Calu3 (cell line): ENCODE measurements around the gene GBF1. TPM values are rescaled to one million over a fixed set of nuclear protein-coding genes. Genes with fewer than 3 reads are reported as not detected.
A peak's percentile ranks its signal among the peaks of the same experiment; 100 is the strongest.

Source experiments
- BruUV-seq: library from RNA; stranded (reverse); fragments of 400-500 nt; replicated peaks from 2 replicates; lab custom pipeline; 2021; lab: Mats Ljungman, UMichigan
- CTCF ChIA-PET: fragments of 300-600 bp; sonication (Branson Sonifier 250); formaldehyde crosslinking; loops from one replicate; lab custom pipeline; 2022; ENCODE audit warnings: antibody characterized with exemption; lab: Charles Lee
- DNase-seq: peaks from one replicate; pipeline ENCODE4 v3.0.0; 2022
- H3K27ac Mint-ChIP-seq: one replicate; pipeline ENCODE4 v1.8.0; 2022; ENCODE audit warnings: mixed read lengths; ENCODE audit not compliant: unreplicated experiment
- H3K27me3 Mint-ChIP-seq: one replicate; pipeline ENCODE4 v1.8.0; 2022; ENCODE audit warnings: mixed read lengths; ENCODE audit not compliant: unreplicated experiment
- H3K36me3 Mint-ChIP-seq: one replicate; pipeline ENCODE4 v1.8.0; 2022; ENCODE audit warnings: mild to moderate bottlenecking, moderate library complexity, mixed read lengths; ENCODE audit not compliant: insufficient read depth, unreplicated experiment
- H3K4me1 Mint-ChIP-seq: one replicate; pipeline ENCODE4 v1.8.0; 2022; ENCODE audit warnings: mild to moderate bottlenecking, low read depth, mixed read lengths; ENCODE audit not compliant: unreplicated experiment
- H3K4me3 Mint-ChIP-seq: one replicate; pipeline ENCODE4 v1.8.0; 2022; ENCODE audit warnings: mild to moderate bottlenecking, low read depth, moderate library complexity, mixed read lengths; ENCODE audit not compliant: unreplicated experiment
- H3K9me3 Mint-ChIP-seq: one replicate; pipeline ENCODE4 v1.8.0; 2022; ENCODE audit warnings: low read depth, mixed read lengths; ENCODE audit not compliant: unreplicated experiment
- CTCF ChIP-seq: fragments of 200-600 bp; IDR thresholded peaks from one replicate; pipeline ENCODE4 v1.8.0; 2022; ENCODE audit warnings: antibody characterized with exemption; ENCODE audit not compliant: unreplicated experiment
- intact Hi-C: fragments of 100-400 bp; cut with micrococcal nuclease; formaldehyde crosslinking; loops from one replicate; pipeline ENCODE4 v1.10.0; 2022; ENCODE audit not compliant: unreplicated experiment
- total RNA-seq: library from RNA; stranded (reverse); gene quantifications from 2 replicates; pipeline ENCODE4 v1.2.3, GENCODE V29; 2022

The GBF1 gene
- total RNA-seq, 1 experiment from 2014 or later, result 36.1 TPM

DNA sequence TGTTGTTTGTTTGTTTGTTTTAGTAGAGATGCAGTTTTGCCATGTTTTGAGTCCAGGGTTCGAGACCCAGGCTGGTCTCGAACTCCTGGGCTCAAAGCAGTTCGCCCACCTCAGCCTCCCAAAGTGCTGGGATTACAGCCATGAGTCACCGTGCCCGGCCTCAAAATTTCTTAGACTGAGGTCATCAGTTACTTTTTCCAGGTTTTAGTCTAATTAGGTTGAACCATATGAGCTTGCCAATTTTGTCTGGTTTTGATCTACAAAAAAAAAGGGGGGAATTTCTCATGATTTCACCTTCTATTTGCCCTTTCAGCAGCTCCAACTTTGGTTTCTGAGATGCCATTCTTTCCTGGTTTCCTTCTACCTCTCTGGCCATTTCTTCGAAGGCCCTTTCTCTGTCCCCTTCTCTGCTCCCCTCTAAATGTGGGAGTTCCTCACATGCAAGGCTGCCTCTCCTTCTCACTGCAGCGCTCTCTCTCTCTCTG, 181.5 kb downstream of the GBF1 start:
- Mint-ChIP-seq H3K9me3 (no peaks in the 10 kb centered on the region), H3K4me3 (no peak overlapping the region), H3K27ac (no peak overlapping the region), H3K27me3 (no peaks in the 10 kb centered on the region), H3K36me3 (peaks cover 25% of the 10 kb centered on the region), H3K4me1 (peaks cover 23% of the 10 kb centered on the region)
- CTCF ChIA-PET, result no interaction called here
- TF ChIP-seq CTCF, result no peak
- intact Hi-C loops, result no loop called here
- DNase-seq, result no peak
- no TSS peak for BruUV-seq

GRCh38 chr10:102429468-102429867, 184.1 kb downstream of the GBF1 start:
- CTCF ChIA-PET, result no interaction called here
- H3K4me1 Mint-ChIP-seq, result peaks cover 33% of the 10 kb centered on the region
- no peak for TF ChIP-seq CTCF

GRCh38 chr10:102431452-102432124, 186.3 kb downstream of the GBF1 start:
- H3K27me3 Mint-ChIP-seq, result peaks cover 20% of the 10 kb centered on the region
- no TSS peak for BruUV-seq
- peaks cover 35% of the 10 kb centered on the region for H3K4me1 Mint-ChIP-seq
- H3K9me3 Mint-ChIP-seq, result no peaks in the 10 kb centered on the region
- no peak for TF ChIP-seq CTCF
- intact Hi-C loops, result no loop called here
- H3K36me3 Mint-ChIP-seq, result peaks cover 21% of the 10 kb centered on the region
- peak overlapping the region; percentile 79 for H3K27ac Mint-ChIP-seq
- H3K4me3 Mint-ChIP-seq, result peak overlapping the region; percentile 81
- no peak for DNase-seq
- CTCF ChIA-PET, result interaction anchor here (0.6 to 1.9 kb wide), 2 partner anchors 201 to 444 kb away, joined by 4 to 8 read pairs; no protein-coding TSS in a partner anchor

More at GRCh38 chr10:102429468-102429867, 184.1 kb downstream of the GBF1 start:
- Mint-ChIP-seq H3K27ac (no peak overlapping the region), H3K4me3 (no peak overlapping the region), H3K36me3 (peaks cover 21% of the 10 kb centered on the region), H3K9me3 (no peaks in the 10 kb centered on the region), H3K27me3 (peaks cover 4% of the 10 kb centered on the region)
- DNase-seq, result no peak
- intact Hi-C loops, result no loop called here
- no TSS peak for BruUV-seq

Other genes starting within 250 kb of the GBF1 start
- gene ARMH3, start 189.4 kb upstream of the GBF1 start, total RNA-seq, result 14.1 and 14.5 TPM in 2 replicates
- 14.7 and 16.9 TPM in 2 replicates for gene HPS6, start 180.2 kb upstream of the GBF1 start, total RNA-seq
- gene LDB1, start 125.2 kb upstream of the GBF1 start, total RNA-seq, result 25.8 and 27.5 TPM in 2 replicates
- 43.9 and 49.3 TPM in 2 replicates for gene PPRC1, start 112.5 kb upstream of the GBF1 start, total RNA-seq
- 78.4 and 93.3 TPM in 2 replicates for gene NOLC1, start 93.1 kb upstream of the GBF1 start, total RNA-seq
- gene ELOVL3, start 19.2 kb upstream of the GBF1 start, total RNA-seq, result 0.27 and 0.35 TPM in 2 replicates
- gene PITX3, start 4.0 kb upstream of the GBF1 start, total RNA-seq, result not detected in 2 replicates
- 64.7 and 72.9 TPM in 2 replicates for gene NFKB2, start 150.2 kb downstream of the GBF1 start, total RNA-seq
- gene PSD, start 173.3 kb downstream of the GBF1 start, total RNA-seq, result 0.34 and 0.35 TPM in 2 replicates
- 5.5 and 6.4 TPM in 2 replicates for gene FBXL15, start 175.3 kb downstream of the GBF1 start, total RNA-seq
- gene CUEDC2, start 187.0 kb downstream of the GBF1 start, total RNA-seq, result 38.1 and 43.8 TPM in 2 replicates
- gene C10orf95, start 206.0 kb downstream of the GBF1 start, total RNA-seq, result 0.57 and 0.59 TPM in 2 replicates